GM12878 (cell line): ENCODE data around the gene SCP2.

Experiments
- EP300 ChIP-seq, 2 experiments: fragments of 150-350 bp in 1 of 2; IDR thresholded peaks; 2 replicates each; pipeline ENCODE4 v1.6.1; 2011 to 2012; ENCODE audit warnings: low read depth in 2 of 2, low read length in 2 of 2, borderline replicate concordance in 1 of 2, improper control_type of control experiment in 1 of 2, inconsistent platforms in 1 of 2; ENCODE audit not compliant: control insufficient read depth in 1 of 2
- MXI1 ChIP-seq: fragments of 150-350 bp; IDR thresholded peaks from 2 replicates; pipeline ENCODE4 v1.6.1; 2011; ENCODE audit warnings: low read depth, mild to moderate bottlenecking, inconsistent platforms, low read length, improper control_type of control experiment
- PML ChIP-seq: IDR thresholded peaks from 2 replicates; pipeline ENCODE4 v1.6.1; 2012; ENCODE audit warnings: low read length, inconsistent platforms
- RELA ChIP-seq: fragments of 450-650 bp; IDR thresholded peaks from 2 replicates; pipeline ENCODE4 v1.8.0; 2014; ENCODE audit warnings: borderline replicate concordance; ENCODE audit not compliant: partially characterized antibody
- SREBF1 ChIP-seq: IDR thresholded peaks from 2 replicates; pipeline ENCODE4 v1.6.1; 2012; ENCODE audit warnings: mild to moderate bottlenecking, low read length
- TF ChIP-seq, protein P1 (sequence below), 3 experiments: IDR thresholded peaks in 2 of 3; conservative IDR thresholded peaks in 1 of 3; 2 replicates each; pipeline ENCODE4 v1.5.1; 2011; ENCODE audit warnings: low read depth in 3 of 3, low read length in 3 of 3, mild to moderate bottlenecking in 3 of 3, control low read depth in 2 of 3, moderate library complexity in 2 of 3, inconsistent platforms in 1 of 3, mixed read lengths in 1 of 3; ENCODE audit not compliant: control insufficient read depth in 2 of 3, insufficient read depth in 1 of 3; ENCODE audit errors: extremely low read depth in 1 of 3

DNA sequence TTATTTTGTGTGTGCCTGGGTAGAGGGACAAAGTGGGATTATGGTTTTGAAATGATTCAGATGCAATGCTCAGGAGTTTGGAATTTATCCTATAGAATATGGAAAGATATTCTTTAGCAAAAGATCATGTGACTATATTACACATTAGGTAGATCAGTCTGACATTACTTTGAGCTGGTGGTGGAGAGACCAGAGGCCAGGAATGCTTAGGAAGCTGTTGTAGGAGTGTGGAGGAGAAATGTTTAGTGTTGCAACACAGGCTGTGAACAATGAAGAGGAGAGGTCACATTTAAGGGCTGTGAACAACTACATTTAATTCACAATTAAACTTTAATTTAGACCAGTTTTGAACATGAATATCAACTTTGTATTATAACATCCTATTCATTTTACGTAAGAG is 89.6 kb downstream of the SCP2 start:
- TF ChIP-seq EP300 (IDR thresholded peaks at IDR 0.05; ENCODE audit: borderline replicate concordance in 1 of 2, control insufficient read depth in 1 of 2, low read depth in 2 of 2, low read length in 2 of 2): no peak
- TF ChIP-seq SREBF1: no peak
- TF ChIP-seq MXI1: no peak
- TF ChIP-seq RELA: no peak
- no peak for TF ChIP-seq PML
- TF ChIP-seq, protein P1, sequence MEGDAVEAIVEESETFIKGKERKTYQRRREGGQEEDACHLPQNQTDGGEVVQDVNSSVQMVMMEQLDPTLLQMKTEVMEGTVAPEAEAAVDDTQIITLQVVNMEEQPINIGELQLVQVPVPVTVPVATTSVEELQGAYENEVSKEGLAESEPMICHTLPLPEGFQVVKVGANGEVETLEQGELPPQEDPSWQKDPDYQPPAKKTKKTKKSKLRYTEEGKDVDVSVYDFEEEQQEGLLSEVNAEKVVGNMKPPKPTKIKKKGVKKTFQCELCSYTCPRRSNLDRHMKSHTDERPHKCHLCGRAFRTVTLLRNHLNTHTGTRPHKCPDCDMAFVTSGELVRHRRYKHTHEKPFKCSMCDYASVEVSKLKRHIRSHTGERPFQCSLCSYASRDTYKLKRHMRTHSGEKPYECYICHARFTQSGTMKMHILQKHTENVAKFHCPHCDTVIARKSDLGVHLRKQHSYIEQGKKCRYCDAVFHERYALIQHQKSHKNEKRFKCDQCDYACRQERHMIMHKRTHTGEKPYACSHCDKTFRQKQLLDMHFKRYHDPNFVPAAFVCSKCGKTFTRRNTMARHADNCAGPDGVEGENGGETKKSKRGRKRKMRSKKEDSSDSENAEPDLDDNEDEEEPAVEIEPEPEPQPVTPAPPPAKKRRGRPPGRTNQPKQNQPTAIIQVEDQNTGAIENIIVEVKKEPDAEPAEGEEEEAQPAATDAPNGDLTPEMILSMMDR (IDR thresholded peaks at IDR 0.05 in 2 of 3, conservative IDR thresholded peaks at IDR 0.05 in 1 of 3; ENCODE audit: control insufficient read depth in 2 of 3, extremely low read depth in 1 of 3, insufficient read depth in 1 of 3, low read depth in 3 of 3, low read length in 3 of 3): no peak
